H1 (cell line): ENCODE data around the gene ITPR1. TPM values are rescaled to one million over a fixed set of nuclear protein-coding genes. Genes with fewer than 3 reads are reported as not detected.

ENCODE experiments used
- CTCF ChIA-PET: fragments of 300-600 bp; sonication (Branson Sonifier 250); formaldehyde crosslinking; loops from one replicate; lab custom pipeline; 2021; ENCODE audit not compliant: partially characterized antibody; lab: Charles Lee
- POLR2A ChIA-PET: fragments of 300-600 bp; sonication (Branson Sonifier 250); formaldehyde crosslinking; loops from one replicate; lab custom pipeline; 2021; ENCODE audit warnings: inconsistent platforms; ENCODE audit not compliant: partially characterized antibody; lab: Charles Lee
- DNase-seq, 2 experiments: peaks; one replicate each; pipeline versions ENCODE4 v3.0.0 to v3.0.0-alpha.2; 2010 to 2022; ENCODE audit warnings: low spot score in 2 of 2, low read depth in 1 of 2, mixed read lengths in 1 of 2
- FAIRE-seq: peaks from 2 replicates; lab custom pipeline; 2011; peaks lifted over from hg19 to GRCh38; lab: Jason Lieb, UNC
- H2AFZ ChIP-seq: 2 replicates; pipeline ENCODE4 v1.8.1; 2012; ENCODE audit warnings: low read length, inconsistent platforms
- H2AK5ac ChIP-seq: 2 replicates; pipeline ENCODE4 v1.6.1; 2013; ENCODE audit warnings: low read depth, low read length
- H2BK120ac ChIP-seq: replicated peaks from 2 replicates; pipeline ENCODE3; 2013; ENCODE audit warnings: low read depth, low read length, inconsistent platforms
- H2BK12ac ChIP-seq: 2 replicates; pipeline ENCODE4 v1.6.1; 2013; ENCODE audit warnings: low read depth, low read length
- H2BK15ac ChIP-seq: 2 replicates; pipeline ENCODE4 v1.6.1; 2013; ENCODE audit warnings: low read length
- H2BK20ac ChIP-seq: 2 replicates; pipeline ENCODE4 v1.6.1; 2013; ENCODE audit warnings: low read length
- H2BK5ac ChIP-seq: 2 replicates; pipeline ENCODE4 v1.6.1; 2013; ENCODE audit warnings: low read depth, low read length
- H3K14ac ChIP-seq: 2 replicates; pipeline ENCODE4 v1.6.1; 2013; ENCODE audit warnings: inconsistent platforms; ENCODE audit not compliant: insufficient read length
- H3K18ac ChIP-seq: 2 replicates; pipeline ENCODE4 v1.6.1; 2013; ENCODE audit warnings: low read length; ENCODE audit errors: extremely low read depth
- H3K23ac ChIP-seq: 2 replicates; pipeline ENCODE4 v1.6.1; 2013; ENCODE audit warnings: inconsistent platforms; ENCODE audit not compliant: insufficient read length
- H3K23me2 ChIP-seq: 2 replicates; pipeline ENCODE4 v1.6.1; 2013; ENCODE audit warnings: low read depth, low read length
- H3K27ac ChIP-seq: 2 replicates; pipeline ENCODE4 v1.6.1; 2011; ENCODE audit warnings: low read depth, low read length, inconsistent platforms
- H3K27me3 ChIP-seq, 4 experiments: replicated peaks in 1 of 4; 1 replicate in 1 of 4; 2 replicates in 3 of 4; pipeline versions ENCODE4 v1.6.1 to v1.8.1; 2011 to 2013; ENCODE audit warnings: low read length in 3 of 4, mild to moderate bottlenecking in 3 of 4, inconsistent platforms in 2 of 4, mixed read lengths in 2 of 4, moderate library complexity in 1 of 4; ENCODE audit not compliant: control insufficient read depth in 3 of 4, insufficient read depth in 3 of 4; ENCODE audit errors: extremely low read depth in 1 of 4
- H3K36me3 ChIP-seq, 4 experiments: 2 replicates each; pipeline versions ENCODE4 v1.6.1 to v1.8.1; 2011 to 2013; ENCODE audit warnings: mild to moderate bottlenecking in 4 of 4, low read length in 3 of 4, moderate library complexity in 2 of 4, control low read depth in 1 of 4, inconsistent platforms in 1 of 4; ENCODE audit not compliant: insufficient read depth in 4 of 4, control insufficient read depth in 2 of 4
- H3K4ac ChIP-seq: replicated peaks from 2 replicates; pipeline ENCODE3; 2013; ENCODE audit warnings: low read length, low read depth, mixed read lengths, inconsistent platforms; ENCODE audit not compliant: insufficient read length
- H3K4me1 ChIP-seq, 4 experiments: replicated peaks in 1 of 4; 1 replicate in 1 of 4; 2 replicates in 3 of 4; pipeline versions ENCODE4 v1.6.1 to v1.8.1; 2011 to 2013; ENCODE audit warnings: low read length in 3 of 4, inconsistent platforms in 2 of 4, mixed read lengths in 1 of 4; ENCODE audit not compliant: insufficient read depth in 4 of 4, control insufficient read depth in 3 of 4
- H3K4me2 ChIP-seq, 2 experiments: 2 replicates each; pipeline versions ENCODE4 v1.6.1 to v1.8.1; 2011 to 2013; ENCODE audit warnings: low read depth in 2 of 2, low read length in 2 of 2, control low read depth in 1 of 2, inconsistent platforms in 1 of 2, mild to moderate bottlenecking in 1 of 2; ENCODE audit not compliant: insufficient read depth in 1 of 2
- H3K4me3 ChIP-seq, 4 experiments: fragments of 200-600, 300-600 bp in 1 of 4; sonication (generic), shearing (Covaris generic), sonication (Bioruptor Twin) in 1 of 4; 2 replicates each; pipeline versions ENCODE4 v1.5.1 to v1.8.1; 2011 to 2016; ENCODE audit warnings: low read length in 4 of 4, low read depth in 3 of 4, control low read depth in 2 of 4, inconsistent platforms in 2 of 4, mild to moderate bottlenecking in 2 of 4, mixed read lengths in 1 of 4, moderate library complexity in 1 of 4; ENCODE audit not compliant: insufficient read depth in 2 of 4; ENCODE audit errors: extremely low read depth in 1 of 4
- H3K56ac ChIP-seq: replicated peaks from 2 replicates; pipeline ENCODE3; 2013; ENCODE audit warnings: low read depth, mild to moderate bottlenecking, mixed read lengths, low read length, inconsistent platforms; ENCODE audit not compliant: insufficient read length
- H3K79me1 ChIP-seq: 2 replicates; pipeline ENCODE4 v1.6.1; 2013; ENCODE audit warnings: low read depth, low read length, control low read depth
- H3K79me2 ChIP-seq, 2 experiments: 2 replicates each; pipeline versions ENCODE4 v1.6.1 to v1.8.1; 2012 to 2013; ENCODE audit warnings: low read length in 2 of 2, mild to moderate bottlenecking in 2 of 2, inconsistent platforms in 1 of 2; ENCODE audit not compliant: insufficient read depth in 2 of 2, control insufficient read depth in 1 of 2
- H3K9ac ChIP-seq, 4 experiments: replicated peaks in 1 of 4; 1 replicate in 1 of 4; 2 replicates in 3 of 4; pipeline versions ENCODE4 v1.6.1 to v1.8.1; 2011 to 2013; ENCODE audit warnings: low read depth in 3 of 4, low read length in 3 of 4, control low read depth in 2 of 4, mild to moderate bottlenecking in 2 of 4, moderate library complexity in 2 of 4, inconsistent platforms in 1 of 4; ENCODE audit errors: extremely low read depth in 1 of 4
- H3K9me3 ChIP-seq, 2 experiments: 2 replicates each; pipeline versions ENCODE4 v1.6.1 to v1.8.1; 2012 to 2013; ENCODE audit warnings: mild to moderate bottlenecking in 2 of 2, moderate library complexity in 2 of 2, control low read depth in 1 of 2, inconsistent platforms in 1 of 2, low read depth in 1 of 2, low read length in 1 of 2, mixed read lengths in 1 of 2; ENCODE audit not compliant: insufficient read depth in 2 of 2
- H4K20me1 ChIP-seq, 2 experiments: replicated peaks in 1 of 2; 2 replicates each; pipeline versions ENCODE3 to v1.8.1; 2011 to 2013; ENCODE audit warnings: inconsistent platforms in 2 of 2, low read length in 2 of 2, mild to moderate bottlenecking in 1 of 2; ENCODE audit not compliant: insufficient read depth in 2 of 2, control insufficient read depth in 1 of 2
- H4K5ac ChIP-seq: 2 replicates; pipeline ENCODE4 v1.6.1; 2013; ENCODE audit warnings: low read length, low read depth, mixed read lengths, inconsistent platforms; ENCODE audit not compliant: insufficient read length
- H4K8ac ChIP-seq: 2 replicates; pipeline ENCODE4 v1.8.0; 2013; ENCODE audit warnings: mild to moderate bottlenecking, moderate library complexity, low read length, inconsistent platforms; ENCODE audit not compliant: insufficient read depth; ENCODE audit errors: extremely low read depth
- H4K91ac ChIP-seq: replicated peaks from 2 replicates; pipeline ENCODE3; 2013; ENCODE audit warnings: low read length, mixed read lengths, inconsistent platforms; ENCODE audit not compliant: insufficient read length
- BACH1 ChIP-seq: IDR thresholded peaks from 2 replicates; pipeline ENCODE4 v1.6.1; 2012; ENCODE audit warnings: low read length, improper control_type of control experiment
- CEBPB ChIP-seq: IDR thresholded peaks from 2 replicates; pipeline ENCODE4 v1.6.1; 2012; ENCODE audit warnings: low read depth, low read length
- CREB1 ChIP-seq: IDR thresholded peaks from 2 replicates; pipeline ENCODE4 v1.6.1; 2012; ENCODE audit warnings: inconsistent platforms
- CTBP2 ChIP-seq: IDR thresholded peaks from 2 replicates; pipeline ENCODE4 v1.7.0; 2011; ENCODE audit warnings: borderline replicate concordance, mild to moderate bottlenecking, moderate library complexity, mixed read lengths, low read length; ENCODE audit not compliant: insufficient read depth, insufficient read length
- EP300 ChIP-seq, 2 experiments: IDR thresholded peaks; 1 replicate in 1 of 2; 2 replicates in 1 of 2; pipeline ENCODE4 v1.6.1; 2011 to 2012; ENCODE audit warnings: low read depth in 2 of 2, low read length in 2 of 2, mild to moderate bottlenecking in 2 of 2, borderline replicate concordance in 1 of 2, inconsistent platforms in 1 of 2, moderate library complexity in 1 of 2
- GTF2F1 ChIP-seq: IDR thresholded peaks from 2 replicates; pipeline ENCODE4 v1.6.1; 2012; ENCODE audit warnings: low read depth, low read length, improper control_type of control experiment, borderline replicate concordance
- HDAC2 ChIP-seq, 2 experiments: fragments of 300-600 bp in 1 of 2; sonication (generic) in 1 of 2; IDR thresholded peaks; 2 replicates each; pipeline ENCODE4 v1.6.1; 2011 to 2012; ENCODE audit warnings: low read depth in 2 of 2, low read length in 2 of 2, mild to moderate bottlenecking in 2 of 2, moderate library complexity in 2 of 2, borderline replicate concordance in 1 of 2, inconsistent platforms in 1 of 2
- RXRA ChIP-seq: IDR thresholded peaks from 2 replicates; pipeline ENCODE4 v1.6.1; 2011; ENCODE audit warnings: low read depth, mild to moderate bottlenecking, low read length, moderate library complexity; ENCODE audit not compliant: insufficient read depth
- SIN3A ChIP-seq, 2 experiments: IDR thresholded peaks in 1 of 2; conservative IDR thresholded peaks in 1 of 2; 2 replicates each; pipeline ENCODE4 v1.6.1; 2011 to 2012; ENCODE audit warnings: low read length in 2 of 2, improper control_type of control experiment in 1 of 2, low read depth in 1 of 2, mild to moderate bottlenecking in 1 of 2
- SP1 ChIP-seq: IDR thresholded peaks from 2 replicates; pipeline ENCODE4 v1.6.1; 2011; ENCODE audit warnings: low read depth, low read length
- SP4 ChIP-seq: IDR thresholded peaks from 2 replicates; pipeline ENCODE4 v1.6.1; 2012; ENCODE audit warnings: low read length, inconsistent platforms
- SRF ChIP-seq: IDR thresholded peaks from 2 replicates; pipeline ENCODE4 v1.6.1; 2011; ENCODE audit warnings: mild to moderate bottlenecking, low read depth, low read length, moderate library complexity
- ZNF274 ChIP-seq: IDR thresholded peaks from 2 replicates; pipeline ENCODE4 v1.7.0; 2012; ENCODE audit warnings: low read length, borderline replicate concordance; ENCODE audit errors: extremely low read depth
- WGBS, 2 experiments: shearing (Covaris generic) in 1 of 2; methylation state at CpG; one replicate each; pipeline versions ENCODE4 v1.1.6 to v1.1.7; 2013 to 2015; ENCODE audit warnings: low lambda C conversion rate in 2 of 2, mixed read lengths in 2 of 2, inconsistent platforms in 1 of 2, low coverage in 1 of 2, missing lambda C conversion rate in 1 of 2; ENCODE audit not compliant: insufficient replicate concordance in 2 of 2, insufficient coverage in 1 of 2, insufficient read length in 1 of 2; ENCODE audit errors: extremely low coverage in 1 of 2, missing lambda C conversion rate in 1 of 2; 5-methylcytosine and 5-hydroxymethylcytosine counted together
- polyA plus RNA-seq, 7 experiments: library from polyadenylated mRNA; depleted of rRNA in 3 of 7; stranded (reverse) in 5 of 7; unstranded in 2 of 7; fragments of >200 nt in 5 of 7; fragments of 200-250 nt in 2 of 7; gene quantifications; 1 replicate in 5 of 7; 2 replicates in 1 of 7; 4 replicates in 1 of 7; pipeline versions ENCODE4 v1.2.1 to v1.2.3, GENCODE V29; 2011 to 2013; ENCODE audit warnings: missing spikeins in 2 of 7, mixed read lengths in 2 of 7
- total RNA-seq: library from RNA; stranded (reverse); fragmentation: NEBNext Ultra II Directional; extraction: Animal tissue kit (Norgen Biotek cat#: 25700); gene quantifications from 2 replicates; pipeline ENCODE4 v1.2.1, GENCODE V29; 2021
- TF ChIP-seq, protein P1 (sequence below): IDR thresholded peaks from 2 replicates; pipeline ENCODE4 v1.6.1; 2011; ENCODE audit warnings: low read depth, mild to moderate bottlenecking, low read length; ENCODE audit not compliant: insufficient read depth

The ITPR1 gene
- total and polyA plus RNA-seq, 2 of the 8 experiments (the other 6 are each of a cell fraction or from before 2014, with no cell fraction given) = 2.5 to 16.3 TPM

DNA sequence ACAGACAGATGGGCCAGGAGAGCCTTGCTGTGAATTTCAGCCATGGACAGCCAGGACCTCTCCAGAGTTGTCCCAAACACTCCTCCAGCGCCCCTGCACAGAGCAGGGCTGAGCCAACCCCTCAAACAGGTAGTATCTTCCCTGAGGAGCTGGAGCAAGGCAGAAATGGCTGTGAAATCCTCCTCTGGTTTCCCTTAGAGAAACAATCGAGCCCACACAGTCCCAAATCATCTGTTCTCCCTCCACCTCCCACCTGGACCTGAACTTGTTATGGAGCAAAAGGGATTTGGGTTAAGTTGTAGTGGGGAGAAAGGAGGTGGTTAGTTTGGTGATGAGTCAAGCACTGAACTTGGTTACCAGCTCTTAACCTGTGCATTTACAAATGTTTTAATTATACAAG, 280.4 kb downstream of the ITPR1 start:
- CTCF ChIA-PET = interaction anchor here (1.2 kb wide), 1 partner anchor 14 kb away, joined by 3 read pairs; no protein-coding TSS in a partner anchor
- no peak overlapping the region for H4K8ac ChIP-seq
- H3K14ac ChIP-seq = no peak overlapping the region
- H2AFZ ChIP-seq = no peak overlapping the region
- no peaks in the 10 kb centered on the region for H3K9me3 ChIP-seq
- H3K56ac ChIP-seq = no peak overlapping the region
- no peak overlapping the region for H3K18ac ChIP-seq
- no peaks in the 10 kb centered on the region for H4K20me1 ChIP-seq
- H2AK5ac ChIP-seq = no peak overlapping the region
- H3K27ac ChIP-seq = no peak overlapping the region
- 86% methylated on average over 2 of the region's 2 CpGs; no CpG with 5 or more reads in 1 of the 2 experiments for WGBS, 2 experiments
- H3K23ac ChIP-seq = no peak overlapping the region
- POLR2A ChIA-PET = no interaction called here
- no peaks in the 10 kb centered on the region; a peak in 1 of 4 replicates for H3K79me2 ChIP-seq
- H3K4me2 ChIP-seq = no peak overlapping the region
- no peaks in the 10 kb centered on the region for H3K36me3 ChIP-seq
- H3K4me3 ChIP-seq = no peak overlapping the region
- no peak overlapping the region for H3K4ac ChIP-seq
- FAIRE-seq (no peak), DNase-seq (no peak)
- H2BK120ac ChIP-seq = no peak overlapping the region
- no peak overlapping the region for H4K5ac ChIP-seq
- H3K4me1 ChIP-seq = no peaks in the 10 kb centered on the region
- no peak overlapping the region for H2BK12ac ChIP-seq
- no peak overlapping the region for H2BK20ac ChIP-seq
- no peak overlapping the region for H4K91ac ChIP-seq
- no peaks in the 10 kb centered on the region for H3K79me1 ChIP-seq
- no peak overlapping the region for H3K9ac ChIP-seq
- no peak overlapping the region for H2BK5ac ChIP-seq
- no peaks in the 10 kb centered on the region for H3K23me2 ChIP-seq
- H3K27me3 ChIP-seq = no peaks in the 10 kb centered on the region
- H2BK15ac ChIP-seq = no peak overlapping the region
- TF ChIP-seq HDAC2 (IDR thresholded peaks at IDR 0.05; ENCODE audit: borderline replicate concordance in 1 of 2, low read depth in 2 of 2, low read length in 2 of 2) (no peak), SP4 (no peak), CEBPB (no peak), SRF (no peak), EP300 (IDR thresholded peaks at IDR 0.05; ENCODE audit: borderline replicate concordance in 1 of 2, low read depth in 2 of 2, low read length in 2 of 2) (no peak), CREB1 (no peak), SIN3A (conservative IDR thresholded peaks at IDR 0.05 in 1 of 2, IDR thresholded peaks at IDR 0.05 in 1 of 2; ENCODE audit: low read depth in 1 of 2, low read length in 2 of 2) (no peak), GTF2F1 (no peak), CTBP2 (no peak), RXRA (no peak), SP1 (no peak), BACH1 (no peak), ZNF274 (no peak)
- TF ChIP-seq, protein P1, sequence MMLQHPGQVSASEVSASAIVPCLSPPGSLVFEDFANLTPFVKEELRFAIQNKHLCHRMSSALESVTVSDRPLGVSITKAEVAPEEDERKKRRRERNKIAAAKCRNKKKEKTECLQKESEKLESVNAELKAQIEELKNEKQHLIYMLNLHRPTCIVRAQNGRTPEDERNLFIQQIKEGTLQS = no peak
